ENCODE results near the gene SP100.

DNA sequence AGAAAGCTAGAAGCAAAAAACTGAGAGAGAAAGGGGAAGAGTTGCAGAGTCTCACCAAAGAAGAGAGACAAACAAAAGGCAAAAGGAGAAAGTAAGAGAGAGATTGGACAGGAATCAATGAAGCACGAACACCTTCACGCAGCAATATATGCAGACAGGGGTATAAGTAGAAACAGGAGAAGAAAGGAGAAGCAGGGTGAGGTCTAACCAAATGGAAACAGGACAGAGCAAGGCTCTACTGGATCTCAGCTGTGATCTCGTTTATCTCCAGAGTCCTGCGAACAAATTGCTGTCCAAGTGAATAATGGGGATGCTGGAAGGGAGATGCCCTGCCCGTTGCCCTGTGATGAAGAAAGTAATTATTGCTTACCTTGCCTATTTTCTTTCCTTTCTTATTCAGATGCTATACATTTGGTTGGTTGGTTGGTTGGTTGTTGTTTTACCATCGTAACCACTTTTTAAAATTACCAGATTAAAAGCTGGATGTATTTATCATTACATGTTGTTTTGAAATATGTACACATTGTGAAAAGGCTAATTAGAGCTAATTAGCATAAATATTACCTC, 34.0 kb downstream of the SP100 start:
- TF ChIP-seq EZH2 (IDR thresholded peaks at IDR 0.05; ENCODE audit: insufficient read depth, poor library complexity, severe bottlenecking) (no peak), EZH2phosphoT487 (IDR thresholded peaks at IDR 0.05; ENCODE audit: insufficient read depth, low read depth) (no peak)

All from GM23248 (cell line).